HEK293T (cell line): Measurements from ENCODE around the gene CCDC51.

ENCODE experiments used
- ARNT ChIP-seq: fragments of 450-650 bp; IDR thresholded peaks from 2 replicates; pipeline ENCODE4 v1.6.1; 2017; ENCODE audit warnings: mild to moderate bottlenecking
- BHLHE40 ChIP-seq: fragments of 450-650 bp; IDR thresholded peaks from 2 replicates; pipeline ENCODE4 v1.6.1; 2016; ENCODE audit warnings: mild to moderate bottlenecking, moderate library complexity, borderline replicate concordance
- FOXK2 ChIP-seq: fragments of 450-650 bp; IDR thresholded peaks from 2 replicates; pipeline ENCODE4 v1.6.1; 2016; ENCODE audit warnings: mild to moderate bottlenecking
- FOXM1 ChIP-seq: fragments of 450-650 bp; IDR thresholded peaks from 2 replicates; pipeline ENCODE4 v1.6.1; 2017; ENCODE audit warnings: mild to moderate bottlenecking, borderline replicate concordance
- HDGF ChIP-seq: fragments of 450-650 bp; IDR thresholded peaks from 2 replicates; pipeline ENCODE4 v1.6.1; 2017; ENCODE audit warnings: antibody characterized with exemption, borderline replicate concordance
- LEF1 ChIP-seq: fragments of 450-650 bp; IDR thresholded peaks from 2 replicates; pipeline ENCODE4 v1.6.1; 2017; ENCODE audit warnings: mild to moderate bottlenecking, borderline replicate concordance
- SP1 ChIP-seq: fragments of 450-650 bp; IDR thresholded peaks from 2 replicates; pipeline ENCODE4 v1.6.1; 2017
- SUZ12 ChIP-seq: fragments of 450-650 bp; IDR thresholded peaks from 2 replicates; pipeline ENCODE4 v1.6.1; 2016; ENCODE audit warnings: mild to moderate bottlenecking

GRCh38 chr3:48475188-48475587, 35.3 kb upstream of the CCDC51 start:
- TF ChIP-seq ARNT (no peak), BHLHE40 (no peak), HDGF (no peak), FOXK2 (no peak), FOXM1 (no peak), SP1 (no peak), SUZ12 (no peak), LEF1 (no peak)
